Ecto neural progenitor cell (in vitro differentiated cells): Measurements from ENCODE around the gene SLC25A29.
"Not testable (repeated sequence)": the region's sequence is repeated elsewhere in the genome, so short reads cannot be mapped to it uniquely, and the experiment has no call there.

Experiments
- DNase-seq: peaks from one replicate; pipeline ENCODE4 v3.0.0-alpha.2; 2018; ENCODE audit warnings: low spot score

The SLC25A29 gene

DNA sequence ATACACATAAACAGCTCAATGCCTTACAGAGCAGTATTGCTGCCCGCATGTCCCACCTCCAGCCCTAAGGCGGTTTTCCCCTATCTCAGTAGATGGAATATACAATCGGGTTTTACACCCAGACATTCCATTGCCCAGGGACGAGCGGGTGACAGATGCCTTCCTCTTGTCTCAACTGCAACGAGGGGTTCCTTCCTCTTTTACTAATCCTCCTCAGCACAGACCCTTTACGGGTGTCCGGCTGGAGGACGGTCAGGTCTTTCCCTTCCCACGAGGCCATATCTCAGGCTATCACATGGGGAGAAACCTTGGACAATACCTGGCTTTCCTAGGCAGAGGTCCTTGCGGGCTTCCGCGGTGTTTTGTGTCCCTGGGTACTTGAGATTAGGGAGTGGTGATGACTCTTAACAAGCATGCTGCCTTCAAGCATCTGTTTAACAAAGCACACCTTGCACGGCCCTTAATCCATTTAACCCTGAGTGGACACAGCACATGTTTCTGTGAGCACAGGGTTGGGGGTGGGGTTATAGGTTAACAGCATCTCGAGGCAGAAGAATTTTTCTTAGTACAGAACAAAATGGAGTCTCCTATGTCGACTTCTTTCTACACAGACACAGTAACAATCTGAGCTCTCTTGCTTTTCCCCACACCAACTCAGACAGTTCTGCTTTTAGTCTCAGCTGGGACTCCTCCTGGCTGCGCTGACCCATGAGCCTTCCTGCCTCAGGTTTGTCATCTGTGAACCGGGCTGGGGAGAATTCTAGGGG, 6.0 kb upstream of the SLC25A29 start:
- DNase-seq = not testable (repeated sequence)

DNA sequence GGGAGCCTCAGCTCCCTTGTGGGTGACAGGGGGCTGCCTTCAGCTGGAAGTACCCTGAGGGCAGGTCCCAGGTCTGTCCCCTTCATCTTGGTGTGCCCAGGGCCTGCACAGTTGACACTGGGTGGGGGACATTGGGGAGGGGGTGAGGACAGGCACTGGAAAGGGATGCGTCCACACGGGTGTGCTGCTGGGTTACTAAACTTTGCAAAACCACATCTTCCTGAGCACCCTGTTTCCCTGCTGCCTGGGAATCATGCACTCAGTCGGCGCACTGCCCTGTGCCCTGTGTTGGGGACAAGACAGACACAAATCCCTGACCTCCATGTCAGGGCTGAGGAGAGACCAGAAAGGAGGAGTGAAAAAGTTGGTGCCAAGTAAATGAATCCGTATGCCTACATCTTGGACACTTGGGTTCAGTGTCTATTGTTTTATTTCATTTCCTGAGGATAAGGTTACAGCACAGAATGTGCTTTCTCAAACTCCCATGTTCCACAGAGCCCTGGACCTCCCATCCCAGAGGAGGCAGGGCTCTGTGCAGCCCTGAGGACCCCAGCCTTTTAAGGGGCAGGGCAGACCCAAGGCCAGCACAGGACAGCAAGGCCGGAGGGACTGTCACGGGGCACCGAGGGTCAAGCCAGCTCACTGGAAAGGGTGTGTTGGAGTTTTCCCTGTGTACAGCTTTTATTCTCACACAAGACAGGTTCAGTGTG, 2.9 kb upstream of the SLC25A29 start:
- no peak for DNase-seq

DNA sequence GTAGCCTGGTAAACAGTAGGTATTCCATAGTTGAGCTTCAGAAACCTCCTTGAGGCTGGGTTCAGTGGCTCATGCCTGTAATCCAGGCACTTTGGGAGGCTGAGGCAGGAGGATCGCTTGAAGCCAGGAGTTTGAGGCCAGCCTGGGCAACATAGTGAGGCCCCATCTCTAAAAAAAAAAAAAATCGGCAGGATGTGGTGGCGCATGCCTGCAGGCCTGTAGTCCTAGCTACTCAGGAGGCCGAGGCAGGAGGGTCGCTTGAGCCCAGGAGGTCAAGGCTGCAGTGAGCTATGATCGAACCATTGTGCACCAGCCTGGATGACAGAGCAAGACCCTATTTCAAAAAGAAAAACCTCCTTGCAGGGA, 2.2 kb upstream of the SLC25A29 start:
- DNase-seq = not testable (repeated sequence)

DNA sequence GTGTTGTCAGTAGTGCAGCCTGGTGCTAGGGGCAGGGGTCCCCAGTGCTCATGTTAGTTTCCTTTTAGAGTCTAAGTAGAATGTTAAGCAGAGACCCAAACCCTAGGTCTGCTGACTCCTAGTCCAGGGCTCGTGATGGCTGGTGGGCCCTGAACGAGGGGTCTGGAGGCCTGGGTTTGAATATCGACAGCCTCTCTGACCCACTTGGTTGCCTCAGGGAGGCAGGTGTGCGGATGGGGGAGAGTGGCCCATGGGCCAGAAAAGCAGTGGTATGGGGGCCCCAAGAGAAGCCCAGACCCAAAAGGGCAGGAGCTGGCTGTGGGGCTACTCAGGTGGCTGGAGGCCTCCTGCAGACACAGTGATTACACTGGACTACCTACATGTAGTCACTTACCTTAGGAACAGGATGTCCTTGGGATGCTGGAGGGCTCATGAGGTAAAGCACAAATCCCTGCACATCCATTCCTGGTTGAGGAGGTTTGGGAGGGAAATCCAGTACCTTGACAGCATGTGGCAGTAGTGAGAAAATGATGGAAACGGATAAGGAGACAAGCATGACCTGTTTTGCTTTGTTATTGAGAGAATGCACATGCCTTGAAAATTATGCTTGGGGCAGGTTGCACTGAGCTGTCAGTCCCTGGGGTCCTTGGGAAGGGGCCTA, 1.7 kb upstream of the SLC25A29 start:
- no peak for DNase-seq

DNA sequence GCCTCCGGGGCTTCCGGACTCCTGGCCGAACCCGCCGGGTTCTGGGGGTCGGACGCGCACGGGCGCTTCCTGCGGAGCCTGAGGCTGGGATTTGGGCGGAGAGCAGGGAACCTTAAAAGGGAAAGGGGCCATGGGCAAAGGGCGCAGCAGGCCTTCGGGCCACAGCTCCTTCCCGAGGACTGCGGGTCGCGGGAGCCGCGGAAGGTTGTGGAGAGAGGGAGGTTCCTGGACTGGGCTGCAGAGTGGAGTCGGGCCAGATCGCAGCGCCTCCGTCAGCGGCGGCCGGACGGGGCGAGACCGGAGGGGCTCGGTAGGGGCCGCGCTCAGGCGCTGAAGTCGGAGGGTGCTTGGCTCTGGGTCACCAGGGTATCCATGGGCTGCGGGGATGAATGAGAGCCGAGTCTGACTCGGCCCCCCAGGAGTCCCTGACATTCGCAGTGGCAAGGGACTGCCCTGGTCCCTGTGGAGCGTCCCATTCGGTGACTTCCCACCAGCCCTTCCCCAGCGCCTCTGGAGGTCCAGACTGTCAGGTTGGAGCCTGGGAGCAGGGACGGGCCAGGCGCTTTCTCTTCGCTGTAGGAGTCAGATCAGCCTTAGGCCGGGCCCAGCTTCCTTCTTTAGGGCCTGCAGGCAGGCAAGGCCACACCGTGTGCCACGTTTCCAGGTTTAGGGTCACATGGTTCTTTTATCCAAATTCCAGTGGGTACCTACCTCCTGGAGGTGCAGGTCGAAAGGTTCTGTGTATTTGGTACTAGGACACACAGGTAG, 938 bp upstream of the SLC25A29 start:
- peak; percentile 71 for DNase-seq

DNA sequence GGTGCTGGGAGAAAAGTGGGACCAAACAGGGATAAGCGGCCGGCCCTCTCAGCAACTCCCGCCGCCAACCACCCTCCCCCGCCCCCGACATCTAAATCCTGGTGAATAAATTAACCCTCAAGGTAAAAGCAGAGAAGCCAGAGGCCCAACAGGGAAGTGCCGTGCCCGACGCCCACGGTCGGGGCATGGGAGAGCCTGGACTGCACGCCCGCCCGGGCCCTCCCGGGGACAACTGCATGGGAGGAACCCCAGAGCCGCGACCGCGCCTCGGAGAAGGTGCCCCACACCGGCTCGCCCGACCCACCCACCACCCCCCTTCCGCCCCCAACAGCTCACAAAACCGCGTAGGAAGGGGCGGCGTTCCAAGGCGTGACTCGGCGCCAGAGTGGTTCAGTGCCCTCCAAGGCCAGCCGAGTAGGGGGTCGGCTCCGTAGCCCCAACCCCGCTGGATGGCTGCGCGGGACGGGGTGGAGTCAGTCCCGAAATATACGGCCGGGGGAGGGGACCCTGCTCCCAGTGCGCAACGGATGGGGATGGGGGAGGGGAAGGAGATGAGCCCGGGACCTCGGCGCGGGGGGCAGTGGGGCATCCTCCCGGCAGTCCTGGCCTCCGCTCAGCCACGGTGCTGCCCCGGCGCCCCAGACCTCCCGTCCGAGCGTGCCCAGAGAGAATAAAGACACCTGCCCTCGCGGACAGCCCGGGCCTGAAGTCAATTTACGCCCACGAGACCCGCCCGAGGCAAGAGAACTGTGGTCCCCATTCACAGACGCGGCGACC, 732 bp downstream of the SLC25A29 start:
- peak; percentile 69 for DNase-seq

DNA sequence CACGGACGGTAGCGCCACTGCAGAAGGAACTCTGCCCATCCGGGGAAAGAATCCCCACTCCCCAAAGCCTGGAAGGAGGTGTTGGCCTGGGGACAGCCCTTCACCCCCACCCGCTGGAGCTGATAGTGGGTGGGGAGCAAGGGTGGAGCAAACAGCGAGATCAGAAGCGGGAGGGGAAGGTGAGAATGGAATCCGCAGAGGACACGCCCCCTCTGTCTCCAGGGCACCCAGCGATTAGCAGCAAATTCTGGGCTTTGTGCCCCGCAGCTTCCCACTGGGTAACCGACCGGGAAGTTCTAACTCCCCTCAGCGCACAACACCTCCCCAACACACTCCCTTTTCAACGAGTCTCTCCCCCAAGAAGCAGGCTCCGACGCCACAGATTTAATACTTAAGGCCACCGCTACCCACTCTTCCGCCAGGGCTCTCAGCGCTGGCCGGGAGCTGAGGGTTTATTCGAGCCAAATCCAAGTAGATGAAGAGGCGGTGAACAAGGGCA, 1.4 kb downstream of the SLC25A29 start:
- DNase-seq = peak; percentile 78

DNA sequence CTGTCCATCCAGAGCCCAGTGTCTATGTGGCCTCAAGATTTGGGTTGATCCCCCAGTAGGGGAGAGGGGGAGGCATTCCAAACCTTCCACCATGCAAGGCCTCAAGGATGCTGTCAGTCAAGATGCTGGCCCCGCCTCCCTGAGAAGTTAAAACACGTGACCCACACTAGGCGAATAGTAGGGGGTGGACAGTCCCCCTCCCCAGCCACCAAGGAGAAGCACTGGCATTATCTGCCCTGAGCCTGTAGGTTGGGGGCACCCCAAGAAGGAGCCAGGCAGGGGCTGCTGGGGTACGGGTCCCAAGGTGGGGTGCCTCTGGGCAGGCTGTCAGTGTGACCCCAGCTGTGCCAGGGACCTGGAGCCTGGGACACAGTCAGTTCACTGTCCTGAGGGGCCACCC, 2.3 kb downstream of the SLC25A29 start:
- DNase-seq = no peak

DNA sequence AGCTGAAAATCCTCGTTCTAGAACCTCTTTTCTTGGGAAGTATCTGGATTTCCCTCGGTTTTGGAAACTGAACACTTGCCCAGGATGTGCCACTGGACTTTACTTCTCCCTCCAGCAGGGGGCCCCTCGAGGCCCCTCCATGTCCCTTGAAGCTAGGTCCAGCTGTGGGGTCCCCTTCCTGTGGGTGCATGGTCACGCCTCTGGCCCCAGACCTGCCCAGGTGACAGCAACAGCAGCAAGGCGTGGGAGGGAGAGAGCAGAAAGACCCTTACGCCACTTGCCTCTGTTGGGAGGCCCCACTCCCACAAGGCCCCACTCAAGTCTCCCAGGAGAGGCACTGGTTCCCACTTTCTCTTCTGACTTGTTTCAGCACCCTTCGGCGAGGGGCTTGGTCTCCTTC, 3.1 kb downstream of the SLC25A29 start:
- no peak for DNase-seq

DNA sequence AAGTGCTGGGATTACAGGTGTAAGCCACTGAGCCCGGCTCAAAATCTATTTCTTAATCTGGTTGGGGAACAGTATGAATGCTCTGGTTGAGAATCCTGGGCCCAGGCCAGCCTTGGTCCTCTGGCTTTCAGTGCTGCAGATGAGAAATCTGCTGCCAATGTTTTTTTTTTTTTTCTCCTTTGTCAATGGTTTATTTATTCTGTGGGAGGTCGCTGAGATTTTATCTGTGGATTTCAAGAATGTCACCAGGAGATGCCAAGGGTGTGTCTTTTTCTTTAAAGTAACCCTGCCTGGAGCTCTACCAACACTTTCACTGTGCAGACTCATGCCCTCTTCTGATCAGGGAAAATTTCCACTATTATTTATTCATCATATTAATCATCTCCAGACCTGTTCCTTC, 3.6 kb downstream of the SLC25A29 start:
- DNase-seq = no peak

DNA sequence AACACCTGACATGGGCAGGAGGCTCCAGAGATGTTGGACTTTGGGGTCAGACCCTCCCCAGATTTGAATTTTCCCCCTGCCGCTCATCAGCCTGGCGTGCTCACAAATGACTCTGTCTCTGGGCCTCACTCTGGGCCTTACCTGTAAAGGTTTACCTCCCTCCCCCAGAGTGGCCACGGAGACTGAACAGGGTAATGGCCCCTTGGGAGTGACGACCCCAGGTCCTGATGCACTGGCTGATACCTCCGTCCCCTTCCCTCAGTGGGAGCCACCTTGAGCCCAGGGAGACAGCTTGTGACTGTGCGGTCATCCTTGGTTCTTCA, 7.0 kb downstream of the SLC25A29 start:
- DNase-seq = no peak

DNA sequence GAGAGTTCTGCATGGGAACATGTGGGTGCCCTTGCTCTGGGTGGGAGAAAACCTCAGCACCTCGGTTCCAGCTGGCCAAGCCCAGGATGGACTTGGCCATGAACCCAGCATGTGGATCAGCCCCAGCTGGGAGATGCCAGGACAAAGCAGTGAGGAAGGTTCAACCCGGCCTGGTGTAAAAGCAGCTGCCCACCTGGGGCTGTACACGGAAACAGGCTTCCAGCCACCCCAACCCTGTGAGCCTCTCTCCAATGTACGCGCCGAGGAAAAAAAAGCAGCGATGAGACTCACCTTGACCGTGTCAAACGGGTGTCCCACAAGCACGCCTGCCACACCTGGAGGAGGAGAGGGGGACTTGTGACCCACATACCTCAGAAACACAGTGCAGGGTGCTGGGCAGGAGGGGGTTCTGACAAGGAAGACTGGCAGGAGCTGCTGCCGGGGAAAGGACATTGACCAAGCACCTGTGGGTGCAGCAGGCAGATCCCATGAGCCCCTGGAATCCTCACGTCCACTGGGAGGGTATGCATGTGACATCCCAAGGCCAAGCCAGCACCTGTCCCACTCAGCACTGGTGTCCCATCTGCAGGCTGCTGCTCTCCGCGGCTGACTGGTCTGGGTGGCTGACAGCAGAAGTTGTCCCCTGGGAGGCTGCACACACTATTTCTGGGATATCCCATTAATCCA, 7.5 kb downstream of the SLC25A29 start:
- DNase-seq = no peak

DNA sequence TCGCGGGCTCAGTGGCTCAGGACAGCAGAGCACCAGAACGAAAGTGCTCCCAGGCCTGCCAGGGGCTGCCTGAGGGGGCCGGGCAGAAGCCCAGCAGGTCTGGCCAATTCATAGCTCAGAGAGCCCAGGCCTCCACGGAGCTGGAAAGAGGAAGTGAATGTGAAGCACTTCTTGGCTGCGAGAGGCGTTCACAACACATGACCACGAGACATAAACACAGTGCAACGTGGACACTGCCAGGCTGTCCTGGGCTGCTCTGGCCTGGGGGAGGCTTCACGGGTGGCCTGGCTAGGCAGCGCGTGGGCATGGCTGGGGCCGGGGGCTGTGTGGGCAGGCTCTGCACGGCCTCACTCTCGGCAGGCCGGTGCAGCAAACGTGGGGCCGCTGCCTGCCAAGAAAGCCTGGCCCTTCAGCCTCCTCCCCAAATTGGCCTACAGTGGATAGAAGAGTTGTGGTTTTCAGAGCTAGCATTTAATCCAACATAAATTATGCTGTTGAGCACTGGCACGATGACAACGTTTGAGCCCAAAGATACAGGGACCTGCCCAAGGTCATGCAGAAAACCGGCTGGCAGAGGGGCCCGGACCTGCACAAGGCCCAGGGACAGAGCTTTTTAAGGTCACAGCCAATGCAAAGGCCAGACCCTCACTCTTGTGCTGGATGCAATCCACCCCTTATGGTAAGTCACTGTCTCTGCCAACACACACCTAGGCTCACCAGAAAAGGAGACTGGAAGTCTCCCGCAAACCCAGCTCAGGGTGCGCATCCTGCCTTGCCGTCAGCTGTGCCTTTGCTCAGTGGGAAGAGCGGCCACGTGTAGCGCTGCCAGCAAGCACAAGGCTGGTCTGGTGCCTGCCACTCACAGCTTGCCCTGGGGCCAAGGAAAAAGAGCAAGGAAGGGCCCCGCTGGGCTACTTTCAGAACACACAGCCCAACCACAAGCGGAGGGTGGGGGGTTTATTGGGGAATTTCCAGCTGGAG, 8.6 kb downstream of the SLC25A29 start:
- no peak for DNase-seq

DNA sequence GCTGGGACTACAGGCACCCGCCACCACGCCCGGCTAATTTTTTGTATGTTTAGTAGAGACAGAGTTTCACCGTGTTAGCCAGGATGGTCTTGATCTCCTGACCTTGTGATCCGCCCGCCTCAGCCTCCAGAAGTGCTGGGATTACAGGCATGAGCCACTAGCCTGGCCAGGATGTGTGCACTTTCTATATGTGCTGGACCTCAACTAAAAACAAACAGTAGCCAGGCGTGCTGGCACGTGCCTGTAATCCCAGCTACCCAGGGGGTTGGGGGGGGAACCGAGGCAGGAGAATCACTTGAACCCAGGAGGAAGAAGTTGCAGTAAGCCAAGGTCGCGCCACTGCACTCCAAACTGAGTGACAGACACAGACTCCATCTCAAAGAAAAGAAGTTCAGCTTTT, 9.5 kb downstream of the SLC25A29 start:
- DNase-seq = not testable (repeated sequence)

DNA sequence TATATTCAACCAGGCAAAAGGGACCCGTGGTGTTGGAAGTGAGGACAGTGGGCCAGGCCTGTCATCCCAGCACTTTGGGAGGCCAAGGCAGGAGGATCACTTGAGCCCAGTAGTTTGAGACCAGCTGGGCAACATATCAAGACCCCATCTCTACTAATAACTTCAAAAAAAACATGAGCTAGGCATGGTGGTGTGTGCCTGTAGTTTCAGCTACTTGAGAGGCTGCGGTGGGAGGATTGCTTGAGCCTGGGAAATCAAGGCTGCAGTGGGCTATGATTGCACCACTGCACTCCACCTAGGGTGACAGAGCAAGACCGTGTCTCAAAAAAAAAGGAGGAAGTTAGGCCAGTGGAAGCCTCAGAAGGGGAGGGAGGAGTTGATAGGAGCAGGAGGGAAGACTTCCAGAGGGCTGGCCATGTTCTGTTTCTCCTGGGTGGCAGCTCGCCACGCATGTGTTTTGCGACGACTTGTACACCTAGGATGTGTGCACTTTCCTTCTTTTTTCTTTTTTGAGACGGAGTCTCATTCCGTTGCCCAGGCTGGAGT, 10.1 kb downstream of the SLC25A29 start:
- no peak for DNase-seq

DNA sequence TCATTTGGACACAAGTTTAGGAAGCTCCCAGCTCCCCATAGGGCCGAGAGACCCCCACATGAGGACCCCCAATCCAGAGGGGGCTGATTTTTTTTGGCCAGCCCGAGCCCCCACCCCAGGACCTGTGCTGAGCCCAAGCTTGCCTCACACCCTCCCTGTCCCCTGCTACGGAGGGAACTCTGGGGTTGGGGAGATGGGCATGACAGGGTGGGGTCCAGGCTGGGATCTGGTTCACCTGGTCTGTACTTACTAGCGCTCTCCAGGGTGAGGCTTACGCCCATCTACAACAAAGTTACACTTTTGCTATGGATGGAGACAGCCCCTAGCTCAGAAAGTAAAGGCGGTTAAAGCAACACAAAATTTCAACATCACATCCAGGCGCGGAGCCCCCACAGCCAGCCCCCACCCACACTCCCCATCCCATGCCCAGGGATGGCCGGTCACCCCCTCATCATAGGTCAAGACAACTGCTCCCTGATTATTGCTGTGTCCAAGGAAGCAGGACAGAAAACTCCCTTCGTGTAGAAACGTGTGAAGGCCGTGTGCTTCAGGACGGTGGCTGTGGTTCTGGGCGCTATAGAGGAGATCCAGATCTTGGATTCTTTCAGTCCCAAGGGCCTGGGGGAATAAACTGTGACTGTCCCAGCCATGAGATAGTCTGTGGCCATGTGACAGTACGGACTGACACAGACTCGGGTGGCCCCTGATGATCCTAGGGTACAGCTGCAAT, 10.7 kb downstream of the SLC25A29 start:
- DNase-seq = no peak

DNA sequence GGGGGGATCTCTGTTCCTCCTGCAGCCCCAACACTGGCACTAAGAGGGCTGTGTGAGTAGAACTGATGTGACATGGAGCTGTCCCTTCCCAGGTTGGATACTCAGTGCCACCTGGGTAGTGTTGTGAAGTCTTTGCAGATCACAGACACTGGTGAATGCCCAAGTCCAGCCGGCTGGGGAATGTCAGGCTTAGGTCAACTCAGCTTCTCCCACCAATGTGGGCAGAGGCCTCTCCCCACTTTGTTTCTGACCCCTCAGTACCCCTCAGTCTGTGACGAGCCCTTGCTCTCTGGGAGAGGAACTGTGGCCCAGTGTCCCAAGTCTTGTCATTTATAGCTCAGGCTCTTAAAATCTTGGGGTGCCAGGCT, 11.3 kb downstream of the SLC25A29 start:
- no peak for DNase-seq

DNA sequence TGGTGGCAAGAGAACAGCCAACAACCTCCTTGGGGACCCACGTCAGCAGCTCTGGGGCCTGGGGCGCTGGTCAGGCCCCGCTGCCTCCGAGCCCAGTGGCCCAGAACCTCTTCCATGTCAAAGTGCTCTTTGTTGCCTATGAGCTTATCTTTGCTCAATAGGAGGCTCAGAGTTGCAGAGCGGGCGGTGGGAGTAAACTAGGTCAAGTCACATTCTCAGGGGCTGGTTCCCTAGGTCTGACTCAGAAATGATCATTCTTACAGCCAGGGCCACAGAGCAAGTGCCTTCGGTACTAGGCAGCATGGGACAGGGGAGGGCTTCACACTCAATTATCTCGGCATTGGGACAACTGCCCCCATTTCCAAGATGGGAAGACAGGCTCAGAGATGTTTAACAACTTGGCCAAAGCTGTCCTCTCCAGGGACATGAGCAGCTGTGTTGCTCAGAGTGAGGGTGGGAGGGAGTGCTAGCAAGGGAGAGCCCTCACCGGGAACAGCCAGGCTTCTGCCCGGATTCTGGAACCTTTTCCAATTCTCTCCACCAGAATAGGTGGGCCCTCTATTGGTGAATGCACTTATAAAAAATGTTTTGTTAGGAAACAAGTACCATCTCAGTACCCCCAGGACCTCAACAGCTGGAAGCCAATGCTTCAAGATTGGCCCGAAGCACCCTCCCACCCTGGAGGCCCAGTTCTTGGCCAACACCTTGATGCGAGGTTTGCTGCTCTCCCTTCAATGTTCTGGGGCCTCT, 11.9 kb downstream of the SLC25A29 start:
- no peak for DNase-seq
